Liver (tissue), 9 donors: ENCODE data around the gene UBE2D1. TPM values are rescaled to one million over a fixed set of nuclear protein-coding genes. Genes with fewer than 3 reads are reported as not detected.

ENCODE experiments used
- DNase-seq: peaks from one replicate; pipeline ENCODE4 v3.0.0-alpha.2; 2017; ENCODE audit warnings: low spot score
- H3K27ac ChIP-seq, 2 donors: one replicate each; pipeline ENCODE4 v1.7.0; 2013; ENCODE audit warnings: inconsistent platforms in 2 of 2, low read length in 2 of 2, control low read depth in 1 of 2, low read depth in 1 of 2, mild to moderate bottlenecking in 1 of 2
- H3K27me3 ChIP-seq, 4 donors: one replicate each; pipeline versions ENCODE4 v1.6.1 to v1.7.0; 2013; ENCODE audit warnings: low read length in 3 of 4, inconsistent platforms in 1 of 4, mild to moderate bottlenecking in 1 of 4, moderate library complexity in 1 of 4; ENCODE audit not compliant: control insufficient read depth in 4 of 4, insufficient read depth in 4 of 4
- H3K36me3 ChIP-seq, 4 donors: one replicate each; pipeline versions ENCODE4 v1.6.1 to v1.7.0; 2013; ENCODE audit warnings: low read length in 3 of 4, mild to moderate bottlenecking in 3 of 4, low read depth in 1 of 4, moderate library complexity in 1 of 4; ENCODE audit not compliant: control insufficient read depth in 4 of 4, insufficient read depth in 3 of 4
- H3K4me1 ChIP-seq, 4 donors: one replicate each; pipeline versions ENCODE4 v1.6.1 to v1.7.0; 2013; ENCODE audit warnings: low read length in 3 of 4, mild to moderate bottlenecking in 3 of 4, moderate library complexity in 1 of 4; ENCODE audit not compliant: control insufficient read depth in 4 of 4, insufficient read depth in 4 of 4
- H3K4me3 ChIP-seq, 3 donors: one replicate each; pipeline versions ENCODE4 v1.6.1 to v1.7.0; 2013; ENCODE audit warnings: low read length in 3 of 3, control low read depth in 1 of 3, low read depth in 1 of 3, mild to moderate bottlenecking in 1 of 3
- H3K9ac ChIP-seq, 2 donors: one replicate each; pipeline ENCODE4 v1.7.0; 2013; ENCODE audit warnings: low read length in 2 of 2, mild to moderate bottlenecking in 2 of 2, moderate library complexity in 2 of 2, control low read depth in 1 of 2, low read depth in 1 of 2
- H3K9me3 ChIP-seq, 4 donors: one replicate each; pipeline versions ENCODE4 v1.6.1 to v1.7.0; 2013; ENCODE audit warnings: low read length in 3 of 4; ENCODE audit not compliant: control insufficient read depth in 4 of 4
- ATF3 ChIP-seq: IDR thresholded peaks from 2 replicates; pipeline ENCODE4 v1.6.1; 2016; ENCODE audit warnings: antibody characterized with exemption
- EGR1 ChIP-seq, 2 donors: IDR thresholded peaks; 2 replicates each; pipeline ENCODE4 v1.6.1; 2016 to 2018; ENCODE audit warnings: antibody characterized with exemption in 2 of 2, low read depth in 2 of 2
- FOXA1 ChIP-seq: IDR thresholded peaks from 2 replicates; pipeline ENCODE4 v1.6.1; 2016; ENCODE audit warnings: antibody characterized with exemption
- FOXA2 ChIP-seq: IDR thresholded peaks from 2 replicates; pipeline ENCODE4 v1.6.1; 2016; ENCODE audit warnings: antibody characterized with exemption
- GABPA ChIP-seq, 2 donors: IDR thresholded peaks in 1 of 2; conservative IDR thresholded peaks in 1 of 2; 2 replicates each; pipeline ENCODE4 v1.6.1; 2016; ENCODE audit warnings: antibody characterized with exemption in 2 of 2, mild to moderate bottlenecking in 1 of 2, moderate library complexity in 1 of 2
- HNF4A ChIP-seq, 2 donors: conservative IDR thresholded peaks; 2 replicates each; pipeline ENCODE4 v1.6.1; 2016; ENCODE audit warnings: antibody characterized with exemption in 2 of 2, mild to moderate bottlenecking in 2 of 2
- HNF4G ChIP-seq: IDR thresholded peaks from 2 replicates; pipeline ENCODE4 v1.6.1; 2016; ENCODE audit warnings: antibody characterized with exemption
- JUND ChIP-seq, 2 donors: IDR thresholded peaks; 2 replicates each; pipeline ENCODE4 v1.6.1; 2016; ENCODE audit warnings: antibody characterized with exemption in 2 of 2
- MAX ChIP-seq: IDR thresholded peaks from 2 replicates; pipeline ENCODE4 v1.6.1; 2016; ENCODE audit warnings: antibody characterized with exemption
- NR2F2 ChIP-seq: IDR thresholded peaks from 2 replicates; pipeline ENCODE4 v1.6.1; 2016; ENCODE audit warnings: antibody characterized with exemption
- RAD21 ChIP-seq, 2 donors: IDR thresholded peaks; 2 replicates each; pipeline ENCODE4 v1.6.1; 2016; ENCODE audit warnings: antibody characterized with exemption in 2 of 2, mild to moderate bottlenecking in 2 of 2
- RXRA ChIP-seq, 2 donors: IDR thresholded peaks; 2 replicates each; pipeline ENCODE4 v1.6.1; 2017 to 2018; ENCODE audit warnings: antibody characterized with exemption in 2 of 2, mild to moderate bottlenecking in 1 of 2
- SP1 ChIP-seq: IDR thresholded peaks from 2 replicates; pipeline ENCODE4 v1.6.1; 2018; ENCODE audit warnings: antibody characterized with exemption, mild to moderate bottlenecking
- TAF1 ChIP-seq: conservative IDR thresholded peaks from 2 replicates; pipeline ENCODE4 v1.6.1; 2016; ENCODE audit warnings: antibody characterized with exemption, mild to moderate bottlenecking
- YY1 ChIP-seq: IDR thresholded peaks from 2 replicates; pipeline ENCODE4 v1.6.1; 2016; ENCODE audit warnings: antibody characterized with exemption, mild to moderate bottlenecking
- ZBTB33 ChIP-seq: IDR thresholded peaks from 2 replicates; pipeline ENCODE4 v1.6.1; 2016; ENCODE audit warnings: antibody characterized with exemption
- WGBS: extraction: QIAGEN DNeasy Blood & Tissue Kit; methylation state at CpG from one replicate; pipeline ENCODE4 v1.1.7; 2013; 5-methylcytosine and 5-hydroxymethylcytosine counted together
- polyA plus RNA-seq, 2 donors: library from polyadenylated mRNA; stranded (reverse) in 1 of 2; unstranded in 1 of 2; fragments of 200-250 nt in 1 of 2; fragments of >200 nt in 1 of 2; fragmentation: Nextera tagmentation in 1 of 2; extraction: Ambion mirVana in 1 of 2; gene quantifications; one replicate each; pipeline versions ENCODE4 v1.2.1 to v1.2.3, GENCODE V29; 2013 to 2015
- total RNA-seq, 2 donors: library from RNA; depleted of rRNA; stranded (reverse); fragments of >200 nt; gene quantifications; one replicate each; pipeline ENCODE4 v1.2.3, GENCODE V29; 2014
- TF ChIP-seq, protein P1 (sequence below): fragments of 150-350 bp; IDR thresholded peaks from 2 replicates; pipeline ENCODE4 v1.5.1; 2017; ENCODE audit warnings: improper control_type of control experiment, low read depth, low read length; ENCODE audit not compliant: missing input control
- TF ChIP-seq, protein P2 (sequence below): IDR thresholded peaks from 2 replicates; pipeline ENCODE4 v1.6.1; 2016; ENCODE audit warnings: antibody characterized with exemption, mild to moderate bottlenecking
- donor health status: healthy.
- donor health status: healthy.
- donor health status: healthy.
- donor health status: healthy.
- donor health status: healthy.

UBE2D1 gene
- total and polyA plus RNA-seq, 4 donors, result 3.5 to 6.8 (median 5.8) TPM

GRCh38 chr10:58348571-58349033 is 13.8 kb downstream of the UBE2D1 start:
- Histone ChIP-seq H3K9me3 (no peaks in the 10 kb centered on the region), H3K4me3 (no peak overlapping the region), H3K27me3 (no peaks in the 10 kb centered on the region), H3K27ac (no peak overlapping the region), H3K4me1 (peaks cover 0 to 4% (median 3%) of the 10 kb centered on the region in 4 donors), H3K36me3 (peaks cover 0 to 3% (median 0%) of the 10 kb centered on the region in 4 donors), H3K9ac (no peak overlapping the region)
- DNase-seq, result no peak
- no peak for TF ChIP-seq HNF4G
- TF ChIP-seq HNF4A (conservative IDR thresholded peaks at IDR 0.05), result no peak
- no peak for TF ChIP-seq NR2F2
- TF ChIP-seq RXRA (IDR thresholded peaks at IDR 0.05), result no peak
- TF ChIP-seq MAX, result no peak
- no peak for TF ChIP-seq FOXA2
- TF ChIP-seq, protein P1, sequence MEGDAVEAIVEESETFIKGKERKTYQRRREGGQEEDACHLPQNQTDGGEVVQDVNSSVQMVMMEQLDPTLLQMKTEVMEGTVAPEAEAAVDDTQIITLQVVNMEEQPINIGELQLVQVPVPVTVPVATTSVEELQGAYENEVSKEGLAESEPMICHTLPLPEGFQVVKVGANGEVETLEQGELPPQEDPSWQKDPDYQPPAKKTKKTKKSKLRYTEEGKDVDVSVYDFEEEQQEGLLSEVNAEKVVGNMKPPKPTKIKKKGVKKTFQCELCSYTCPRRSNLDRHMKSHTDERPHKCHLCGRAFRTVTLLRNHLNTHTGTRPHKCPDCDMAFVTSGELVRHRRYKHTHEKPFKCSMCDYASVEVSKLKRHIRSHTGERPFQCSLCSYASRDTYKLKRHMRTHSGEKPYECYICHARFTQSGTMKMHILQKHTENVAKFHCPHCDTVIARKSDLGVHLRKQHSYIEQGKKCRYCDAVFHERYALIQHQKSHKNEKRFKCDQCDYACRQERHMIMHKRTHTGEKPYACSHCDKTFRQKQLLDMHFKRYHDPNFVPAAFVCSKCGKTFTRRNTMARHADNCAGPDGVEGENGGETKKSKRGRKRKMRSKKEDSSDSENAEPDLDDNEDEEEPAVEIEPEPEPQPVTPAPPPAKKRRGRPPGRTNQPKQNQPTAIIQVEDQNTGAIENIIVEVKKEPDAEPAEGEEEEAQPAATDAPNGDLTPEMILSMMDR, result no peak
- no peak for TF ChIP-seq GABPA (IDR thresholded peaks at IDR 0.05 in 1 of 2, conservative IDR thresholded peaks at IDR 0.05 in 1 of 2)
- TF ChIP-seq SP1, result no peak
- TF ChIP-seq RAD21 (IDR thresholded peaks at IDR 0.05), result no peak
- TF ChIP-seq ATF3, result no peak
- TF ChIP-seq FOXA1, result no peak
- TF ChIP-seq, protein P2, sequence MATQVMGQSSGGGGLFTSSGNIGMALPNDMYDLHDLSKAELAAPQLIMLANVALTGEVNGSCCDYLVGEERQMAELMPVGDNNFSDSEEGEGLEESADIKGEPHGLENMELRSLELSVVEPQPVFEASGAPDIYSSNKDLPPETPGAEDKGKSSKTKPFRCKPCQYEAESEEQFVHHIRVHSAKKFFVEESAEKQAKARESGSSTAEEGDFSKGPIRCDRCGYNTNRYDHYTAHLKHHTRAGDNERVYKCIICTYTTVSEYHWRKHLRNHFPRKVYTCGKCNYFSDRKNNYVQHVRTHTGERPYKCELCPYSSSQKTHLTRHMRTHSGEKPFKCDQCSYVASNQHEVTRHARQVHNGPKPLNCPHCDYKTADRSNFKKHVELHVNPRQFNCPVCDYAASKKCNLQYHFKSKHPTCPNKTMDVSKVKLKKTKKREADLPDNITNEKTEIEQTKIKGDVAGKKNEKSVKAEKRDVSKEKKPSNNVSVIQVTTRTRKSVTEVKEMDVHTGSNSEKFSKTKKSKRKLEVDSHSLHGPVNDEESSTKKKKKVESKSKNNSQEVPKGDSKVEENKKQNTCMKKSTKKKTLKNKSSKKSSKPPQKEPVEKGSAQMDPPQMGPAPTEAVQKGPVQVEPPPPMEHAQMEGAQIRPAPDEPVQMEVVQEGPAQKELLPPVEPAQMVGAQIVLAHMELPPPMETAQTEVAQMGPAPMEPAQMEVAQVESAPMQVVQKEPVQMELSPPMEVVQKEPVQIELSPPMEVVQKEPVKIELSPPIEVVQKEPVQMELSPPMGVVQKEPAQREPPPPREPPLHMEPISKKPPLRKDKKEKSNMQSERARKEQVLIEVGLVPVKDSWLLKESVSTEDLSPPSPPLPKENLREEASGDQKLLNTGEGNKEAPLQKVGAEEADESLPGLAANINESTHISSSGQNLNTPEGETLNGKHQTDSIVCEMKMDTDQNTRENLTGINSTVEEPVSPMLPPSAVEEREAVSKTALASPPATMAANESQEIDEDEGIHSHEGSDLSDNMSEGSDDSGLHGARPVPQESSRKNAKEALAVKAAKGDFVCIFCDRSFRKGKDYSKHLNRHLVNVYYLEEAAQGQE, result no peak
- TF ChIP-seq ZBTB33, result no peak
- TF ChIP-seq TAF1, result no peak
- TF ChIP-seq YY1, result no peak
- no peak for TF ChIP-seq EGR1 (IDR thresholded peaks at IDR 0.05; ENCODE audit: low read depth in 2 of 2)
- TF ChIP-seq JUND (IDR thresholded peaks at IDR 0.05), result no peak
- WGBS, result 89% methylated on average over 2 of the region's 2 CpGs
